H9 (cell line): ENCODE measurements around the gene GANAB. TPM values are rescaled to one million over a fixed set of nuclear protein-coding genes. Genes with fewer than 3 reads are reported as not detected.

Experiments
- DNase-seq: peaks from one replicate; pipeline ENCODE4 v3.0.0-alpha.2; 2017
- H2AFZ ChIP-seq: one replicate; pipeline ENCODE4 v1.6.1; 2013; ENCODE audit warnings: mild to moderate bottlenecking, low read length, control low read depth, moderate library complexity
- H2AK5ac ChIP-seq: 2 replicates; pipeline ENCODE4 v1.6.1; 2013; ENCODE audit warnings: low read length, control low read depth, mixed read lengths; ENCODE audit not compliant: insufficient read length
- H2BK120ac ChIP-seq: one replicate; pipeline ENCODE4 v1.6.1; 2013; ENCODE audit warnings: low read depth, mild to moderate bottlenecking, low read length, control low read depth, inconsistent platforms; ENCODE audit not compliant: poor library complexity, severe bottlenecking
- H2BK12ac ChIP-seq: 2 replicates; pipeline ENCODE4 v1.6.1; 2013; ENCODE audit warnings: low read length, control low read depth, mixed read lengths, low read depth; ENCODE audit not compliant: insufficient read length
- H2BK15ac ChIP-seq: 2 replicates; pipeline ENCODE4 v1.6.1; 2013; ENCODE audit warnings: low read depth, low read length, control low read depth
- H2BK20ac ChIP-seq: one replicate; pipeline ENCODE4 v1.6.1; 2013; ENCODE audit warnings: low read depth, mild to moderate bottlenecking, low read length, control low read depth, inconsistent platforms; ENCODE audit not compliant: poor library complexity, severe bottlenecking
- H2BK5ac ChIP-seq: 2 replicates; pipeline ENCODE4 v1.6.1; 2013; ENCODE audit warnings: low read length, control low read depth, mixed read lengths; ENCODE audit not compliant: insufficient read length
- H3K14ac ChIP-seq: 2 replicates; pipeline ENCODE4 v1.6.1; 2013; ENCODE audit warnings: low read length, control low read depth; ENCODE audit not compliant: insufficient read depth
- H3K18ac ChIP-seq: 2 replicates; pipeline ENCODE4 v1.6.1; 2013; ENCODE audit warnings: low read depth, mild to moderate bottlenecking, mixed read lengths, low read length, control low read depth; ENCODE audit not compliant: insufficient read length
- H3K23ac ChIP-seq: 2 replicates; pipeline ENCODE4 v1.6.1; 2013; ENCODE audit warnings: low read length, control low read depth, mixed read lengths, low read depth; ENCODE audit not compliant: insufficient read length
- H3K23me2 ChIP-seq: 2 replicates; pipeline ENCODE4 v1.6.1; 2013; ENCODE audit warnings: low read depth, mild to moderate bottlenecking, mixed read lengths, low read length, control low read depth; ENCODE audit not compliant: insufficient read length, poor library complexity, severe bottlenecking
- H3K27ac ChIP-seq: 2 replicates; pipeline ENCODE4 v1.5.1; 2013; ENCODE audit warnings: low read length, control low read depth, mixed read lengths, low read depth; ENCODE audit not compliant: insufficient read length
- H3K27me3 ChIP-seq: 2 replicates; pipeline ENCODE4 v1.6.1; 2013; ENCODE audit warnings: low read length, control low read depth, inconsistent platforms; ENCODE audit not compliant: insufficient read depth
- H3K4ac ChIP-seq: 2 replicates; pipeline ENCODE4 v1.6.1; 2013; ENCODE audit warnings: low read depth, mild to moderate bottlenecking, control low read depth, inconsistent platforms, low read length, moderate library complexity
- H3K4me1 ChIP-seq: 2 replicates; pipeline ENCODE4 v1.6.1; 2013; ENCODE audit warnings: low read length, control low read depth, inconsistent platforms; ENCODE audit not compliant: insufficient read depth
- H3K4me2 ChIP-seq: 2 replicates; pipeline ENCODE4 v1.6.1; 2013; ENCODE audit warnings: low read length, control low read depth, mixed read lengths; ENCODE audit not compliant: insufficient read length, insufficient read depth
- H3K56ac ChIP-seq: 2 replicates; pipeline ENCODE4 v1.6.1; 2013; ENCODE audit warnings: low read depth, mild to moderate bottlenecking, mixed read lengths, low read length, control low read depth; ENCODE audit not compliant: insufficient read length
- H3K79me1 ChIP-seq: 2 replicates; pipeline ENCODE4 v1.6.1; 2013; ENCODE audit warnings: low read depth, mild to moderate bottlenecking, moderate library complexity, low read length, control low read depth, inconsistent platforms; ENCODE audit not compliant: insufficient read depth, poor library complexity, severe bottlenecking
- H3K79me2 ChIP-seq: 2 replicates; pipeline ENCODE4 v1.6.1; 2013; ENCODE audit warnings: low read length, control low read depth, inconsistent platforms; ENCODE audit not compliant: insufficient read depth
- H3K9ac ChIP-seq: 2 replicates; pipeline ENCODE4 v1.6.1; 2013; ENCODE audit warnings: low read length, control low read depth, mixed read lengths; ENCODE audit not compliant: insufficient read length; ENCODE audit errors: extremely low read depth
- H3K9me3 ChIP-seq: one replicate; pipeline ENCODE4 v1.6.1; 2013; ENCODE audit warnings: low read depth, low read length, inconsistent platforms; ENCODE audit not compliant: control insufficient read depth
- H3T11ph ChIP-seq: one replicate; pipeline ENCODE4 v1.6.1; 2013; ENCODE audit warnings: mild to moderate bottlenecking, low read length, control low read depth, inconsistent platforms
- H4K20me1 ChIP-seq: one replicate; pipeline ENCODE4 v1.6.1; 2013; ENCODE audit not compliant: control insufficient read depth, insufficient read length, insufficient read depth
- H4K5ac ChIP-seq: 2 replicates; pipeline ENCODE4 v1.6.1; 2013; ENCODE audit warnings: low read depth, mild to moderate bottlenecking, mixed read lengths, low read length, control low read depth; ENCODE audit not compliant: insufficient read length
- H4K8ac ChIP-seq: replicated peaks from 2 replicates; pipeline ENCODE4 v1.6.1; 2013; ENCODE audit warnings: low read length, control low read depth, mixed read lengths, low read depth; ENCODE audit not compliant: insufficient read length
- H4K91ac ChIP-seq: 2 replicates; pipeline ENCODE4 v1.6.1; 2013; ENCODE audit warnings: low read depth, mild to moderate bottlenecking, moderate library complexity, mixed read lengths, low read length, control low read depth; ENCODE audit not compliant: insufficient read length
- H3K27ac Mint-ChIP-seq, 3 experiments: 2 replicates in 2 of 3; 3 replicates in 1 of 3; pipeline ENCODE4 v1.8.0; 2020 to 2021; ENCODE audit warnings: mixed read lengths in 3 of 3, mild to moderate bottlenecking in 1 of 3, moderate library complexity in 1 of 3
- H3K27me3 Mint-ChIP-seq: 2 replicates; pipeline ENCODE4 v1.8.0; 2021; ENCODE audit warnings: low read depth, mild to moderate bottlenecking, moderate library complexity, mixed read lengths
- H3K36me3 Mint-ChIP-seq, 3 experiments: 2 replicates in 2 of 3; 3 replicates in 1 of 3; pipeline ENCODE4 v1.8.0; 2020 to 2021; ENCODE audit warnings: low read depth in 3 of 3, mixed read lengths in 3 of 3; ENCODE audit not compliant: insufficient read depth in 1 of 3
- H3K4me1 Mint-ChIP-seq, 2 experiments: 2 replicates each; pipeline ENCODE4 v1.8.0; 2020; ENCODE audit warnings: mixed read lengths in 2 of 2
- H3K4me3 Mint-ChIP-seq, 2 experiments: 2 replicates in 1 of 2; 3 replicates in 1 of 2; pipeline ENCODE4 v1.8.0; 2020 to 2021; ENCODE audit warnings: mild to moderate bottlenecking in 2 of 2, mixed read lengths in 2 of 2, moderate library complexity in 1 of 2
- H3K9me3 Mint-ChIP-seq, 2 experiments: 2 replicates in 1 of 2; 3 replicates in 1 of 2; pipeline ENCODE4 v1.8.0; 2020; ENCODE audit warnings: mild to moderate bottlenecking in 2 of 2, mixed read lengths in 2 of 2, moderate library complexity in 1 of 2
- WGBS: extraction: QIAGEN DNeasy Blood & Tissue Kit; methylation state at CpG from one replicate; pipeline ENCODE4 v1.1.7; 2013; ENCODE audit warnings: missing lambda C conversion rate, low lambda C conversion rate, mixed read lengths; ENCODE audit not compliant: insufficient read length; ENCODE audit errors: extremely low coverage; 5-methylcytosine and 5-hydroxymethylcytosine counted together
- total RNA-seq: library from RNA; stranded (reverse); gene quantifications from 2 replicates; pipeline ENCODE4 v1.2.1, GENCODE V29; 2021
- TF ChIP-seq, protein P1 (sequence below): fragments of 200-600 bp; sonication (generic); conservative IDR thresholded peaks from 3 replicates; pipeline ENCODE4 v1.8.0; 2021; ENCODE audit warnings: antibody characterized with exemption, mild to moderate bottlenecking

GANAB gene
- total RNA-seq, 1 experiment from 2014 or later: 387 TPM

DNA sequence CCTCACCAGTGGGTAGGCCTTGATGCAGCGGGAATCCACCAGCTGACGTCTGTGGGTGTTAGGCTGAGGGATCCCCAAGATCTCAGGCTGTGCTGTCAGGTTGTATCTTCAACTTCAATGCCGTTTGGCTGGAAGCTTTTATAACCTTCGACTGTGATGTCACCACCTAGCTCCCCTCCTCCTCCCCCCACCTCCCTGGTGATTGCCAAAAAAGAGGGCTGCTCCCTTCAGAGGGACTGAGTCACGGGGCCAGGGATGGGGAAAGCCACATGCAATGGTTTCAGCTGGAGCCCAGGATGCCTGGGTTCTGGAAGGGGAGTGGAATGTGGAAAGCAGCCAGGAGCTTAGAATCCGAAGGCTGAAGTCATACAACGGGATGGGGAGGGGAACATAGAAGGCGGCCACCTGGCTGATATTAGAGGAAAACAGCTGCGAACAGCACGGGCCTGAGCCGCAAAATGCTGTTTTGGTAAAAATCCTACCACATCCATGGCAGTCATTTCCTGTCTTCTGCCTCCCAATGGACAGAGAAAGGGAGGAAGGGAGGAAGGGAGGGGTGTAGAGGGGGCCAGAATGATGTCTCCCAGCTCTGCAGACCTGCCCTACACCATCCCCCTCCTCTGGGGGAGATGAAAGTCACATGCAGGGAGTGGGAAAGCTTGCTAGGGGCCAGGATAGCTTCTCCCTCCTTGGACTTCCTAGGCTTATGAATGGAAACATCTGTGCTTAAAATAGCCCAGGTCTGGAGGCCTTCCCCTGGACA is 43.2 kb upstream of the GANAB start, which contains the start of gene LRRN4CL:
TSS of gene LRRN4CL (minus strand) at position 110 of the 763 bp plus-strand sequence. CDS start 1,022 bp downstream, outside the sequence.
- no peak within 1 kb of the TSS for H2AFZ ChIP-seq
- H3K36me3 Mint-ChIP-seq: peaks cover 14 to 33% (median 32%) of the 10 kb centered on the region in 3 experiments; a peak in 5 of 7 replicates
- no peak within 1 kb of the TSS for H2BK5ac ChIP-seq
- H3K79me1 ChIP-seq: no peaks in the 10 kb centered on the region
- no peak within 1 kb of the TSS for H4K91ac ChIP-seq
- no peak within 1 kb of the TSS for H3T11ph ChIP-seq
- H3K27ac Mint-ChIP-seq: peak within 1 kb of the TSS; percentile 55 to 88 (median 70); a peak in 5 of 7 replicates
- no peak within 1 kb of the TSS; a peak in 1 of 5 replicates for H3K4me3 Mint-ChIP-seq
- no peaks in the 10 kb centered on the region for H3K79me2 ChIP-seq
- no peaks in the 10 kb centered on the region for H3K23me2 ChIP-seq
- no peak within 1 kb of the TSS for H3K9ac ChIP-seq
- no peak within 1 kb of the TSS for H3K4me2 ChIP-seq
- no peaks in the 10 kb centered on the region for H3K4me1 ChIP-seq
- H2BK20ac ChIP-seq: no peak within 1 kb of the TSS
- no peak within 1 kb of the TSS for H3K56ac ChIP-seq
- no peaks in the 10 kb centered on the region for H3K27me3 Mint-ChIP-seq
- no peak within 1 kb of the TSS for H3K27ac ChIP-seq
- H3K23ac ChIP-seq: no peak within 1 kb of the TSS
- no peak within 1 kb of the TSS for H3K14ac ChIP-seq
- H3K9me3 ChIP-seq: no peaks in the 10 kb centered on the region
- no peak within 1 kb of the TSS for H2BK120ac ChIP-seq
- no peak for DNase-seq
- no CpG with 5 or more reads among the region's 11 CpGs for WGBS
- H2BK12ac ChIP-seq: no peak within 1 kb of the TSS
- H2AK5ac ChIP-seq: no peak within 1 kb of the TSS
- H4K5ac ChIP-seq: no peak within 1 kb of the TSS
- H3K4ac ChIP-seq: no peak within 1 kb of the TSS
- no peak within 1 kb of the TSS for H4K8ac ChIP-seq
- H3K18ac ChIP-seq: no peak within 1 kb of the TSS
- H3K27me3 ChIP-seq: no peaks in the 10 kb centered on the region
- peaks cover 0 to 11% of the 10 kb centered on the region in 2 experiments; a peak in 3 of 4 replicates for H3K4me1 Mint-ChIP-seq
- TF ChIP-seq, protein P1, sequence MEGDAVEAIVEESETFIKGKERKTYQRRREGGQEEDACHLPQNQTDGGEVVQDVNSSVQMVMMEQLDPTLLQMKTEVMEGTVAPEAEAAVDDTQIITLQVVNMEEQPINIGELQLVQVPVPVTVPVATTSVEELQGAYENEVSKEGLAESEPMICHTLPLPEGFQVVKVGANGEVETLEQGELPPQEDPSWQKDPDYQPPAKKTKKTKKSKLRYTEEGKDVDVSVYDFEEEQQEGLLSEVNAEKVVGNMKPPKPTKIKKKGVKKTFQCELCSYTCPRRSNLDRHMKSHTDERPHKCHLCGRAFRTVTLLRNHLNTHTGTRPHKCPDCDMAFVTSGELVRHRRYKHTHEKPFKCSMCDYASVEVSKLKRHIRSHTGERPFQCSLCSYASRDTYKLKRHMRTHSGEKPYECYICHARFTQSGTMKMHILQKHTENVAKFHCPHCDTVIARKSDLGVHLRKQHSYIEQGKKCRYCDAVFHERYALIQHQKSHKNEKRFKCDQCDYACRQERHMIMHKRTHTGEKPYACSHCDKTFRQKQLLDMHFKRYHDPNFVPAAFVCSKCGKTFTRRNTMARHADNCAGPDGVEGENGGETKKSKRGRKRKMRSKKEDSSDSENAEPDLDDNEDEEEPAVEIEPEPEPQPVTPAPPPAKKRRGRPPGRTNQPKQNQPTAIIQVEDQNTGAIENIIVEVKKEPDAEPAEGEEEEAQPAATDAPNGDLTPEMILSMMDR: no peak
- H4K20me1 ChIP-seq: no peaks in the 10 kb centered on the region
- H3K9me3 Mint-ChIP-seq: no peaks in the 10 kb centered on the region; a peak in 1 of 5 replicates
- no peak within 1 kb of the TSS for H2BK15ac ChIP-seq
